GM23338 (cell line): ENCODE results near the gene SNX3. TPM values are rescaled to one million over a fixed set of nuclear protein-coding genes. Genes with fewer than 3 reads are reported as not detected.

Source experiments
- ATAC-seq: fragments of 200-7000 bp; cut with Tn5 transposase; 3 replicates; pipeline ENCODE4 v1.9.1; 2020
- DNase-seq: peaks from one replicate; pipeline ENCODE4 v3.0.0-alpha.2; 2015; ENCODE audit warnings: low spot score
- H2AFZ ChIP-seq: fragments of 200-600 bp; sonication (generic); 2 replicates; pipeline ENCODE4 v1.8.0; 2016; ENCODE audit warnings: antibody characterized with exemption, mild to moderate bottlenecking, moderate library complexity
- H3F3A ChIP-seq: fragments of 200-600 bp; sonication (generic); replicated peaks from 2 replicates; pipeline ENCODE4 v1.8.0; 2017; ENCODE audit warnings: antibody characterized with exemption, mixed run types, low read depth
- H3K27ac ChIP-seq: fragments of 200-600 bp; sonication (generic); 2 replicates; pipeline ENCODE4 v1.6.1; 2016; ENCODE audit warnings: low read depth
- H3K27me3 ChIP-seq: fragments of 200-600 bp; sonication (generic); 2 replicates; pipeline ENCODE4 v1.8.0; 2016; ENCODE audit warnings: mild to moderate bottlenecking, mixed run types, moderate library complexity; ENCODE audit not compliant: insufficient read depth
- H3K36me3 ChIP-seq: fragments of 200-600 bp; sonication (generic); 2 replicates; pipeline ENCODE4 v1.8.0; 2016; ENCODE audit warnings: mild to moderate bottlenecking; ENCODE audit not compliant: insufficient read depth
- H3K4me1 ChIP-seq: fragments of 200-600 bp; sonication (generic); 2 replicates; pipeline ENCODE4 v1.8.0; 2016; ENCODE audit warnings: mild to moderate bottlenecking, moderate library complexity; ENCODE audit not compliant: insufficient read depth
- H3K4me2 ChIP-seq: fragments of 200-600 bp; sonication (generic); 2 replicates; pipeline ENCODE4 v1.7.1; 2017; ENCODE audit warnings: mixed run types
- H3K4me3 ChIP-seq: fragments of 200-600 bp; sonication (generic); 2 replicates; pipeline ENCODE4 v1.6.1; 2016; ENCODE audit warnings: mixed run types
- H3K79me2 ChIP-seq: fragments of 200-600 bp; sonication (generic); replicated peaks from 2 replicates; pipeline ENCODE4 v1.8.0; 2017; ENCODE audit warnings: mild to moderate bottlenecking; ENCODE audit not compliant: insufficient read depth
- H3K9me2 ChIP-seq: fragments of 200-600 bp; sonication (generic); 2 replicates; pipeline ENCODE4 v1.8.0; 2017; ENCODE audit not compliant: insufficient read depth
- H4K20me1 ChIP-seq: fragments of 200-600 bp; sonication (generic); replicated peaks from 2 replicates; pipeline ENCODE4 v1.8.0; 2017; ENCODE audit warnings: mild to moderate bottlenecking; ENCODE audit not compliant: insufficient read depth
- H3K27ac Mint-ChIP-seq: 2 replicates; pipeline ENCODE4 v1.8.0; 2020; ENCODE audit warnings: inconsistent platforms, mild to moderate bottlenecking, moderate library complexity, mixed read lengths
- H3K27me3 Mint-ChIP-seq: 3 replicates; pipeline ENCODE4 v1.8.0; 2022; ENCODE audit warnings: low read depth, mild to moderate bottlenecking, moderate library complexity, mixed read lengths, inconsistent platforms; ENCODE audit not compliant: insufficient read depth, poor library complexity
- H3K36me3 Mint-ChIP-seq: 3 replicates; pipeline ENCODE4 v1.8.0; 2021; ENCODE audit warnings: low read depth, mild to moderate bottlenecking, inconsistent platforms, moderate library complexity, mixed read lengths
- H3K4me1 Mint-ChIP-seq: 3 replicates; pipeline ENCODE4 v1.8.0; 2020; ENCODE audit warnings: mild to moderate bottlenecking, inconsistent platforms, mixed read lengths
- H3K4me3 Mint-ChIP-seq: 3 replicates; pipeline ENCODE4 v1.8.0; 2021; ENCODE audit warnings: moderate library complexity, mild to moderate bottlenecking, inconsistent platforms, mixed read lengths
- H3K9me3 Mint-ChIP-seq: 3 replicates; pipeline ENCODE4 v1.8.0; 2020; ENCODE audit warnings: moderate library complexity, mild to moderate bottlenecking, inconsistent platforms, mixed read lengths
- CREB1 ChIP-seq: fragments of 250-450 bp; sonication (Bioruptor Pico); IDR thresholded peaks from 2 replicates; pipeline ENCODE4 v1.5.0; 2020; ENCODE audit warnings: low read depth, mild to moderate bottlenecking, moderate library complexity
- CTCF ChIP-seq, 2 experiments: fragments of 200-600 bp in 1 of 2; sonication (generic) in 1 of 2; conservative IDR thresholded peaks; 2 replicates each; pipeline versions ENCODE4 v1.5.1 to v1.6.1; 2016 to 2017; ENCODE audit warnings: antibody characterized with exemption in 2 of 2, low read depth in 2 of 2, mild to moderate bottlenecking in 2 of 2, moderate library complexity in 1 of 2
- ETS1 ChIP-seq: IDR thresholded peaks from 2 replicates; pipeline ENCODE4 v1.6.1; 2016; ENCODE audit warnings: antibody characterized with exemption
- EZH2 ChIP-seq: fragments of 200-600 bp; sonication (generic); IDR thresholded peaks from one replicate; pipeline ENCODE4 v1.8.0; 2017; ENCODE audit warnings: antibody characterized with exemption, mild to moderate bottlenecking, low read depth; ENCODE audit not compliant: unreplicated experiment
- EZH2phosphoT487 ChIP-seq: fragments of 200-600 bp; sonication (generic); IDR thresholded peaks from one replicate; pipeline ENCODE4 v1.8.1; 2018; ENCODE audit warnings: antibody characterized with exemption; ENCODE audit not compliant: unreplicated experiment
- JUNB ChIP-seq: IDR thresholded peaks from one replicate; pipeline ENCODE4 v1.6.1; 2016; ENCODE audit warnings: antibody characterized with exemption; ENCODE audit not compliant: unreplicated experiment
- NANOG ChIP-seq: IDR thresholded peaks from 2 replicates; pipeline ENCODE4 v1.6.1; 2016; ENCODE audit warnings: antibody characterized with exemption, borderline replicate concordance
- POLR2AphosphoS5 ChIP-seq: IDR thresholded peaks from 2 replicates; pipeline ENCODE4 v1.6.1; 2016; ENCODE audit warnings: antibody characterized with exemption, low read depth
- STAT1 ChIP-seq: IDR thresholded peaks from one replicate; pipeline ENCODE4 v1.6.1; 2016; ENCODE audit warnings: antibody characterized with exemption; ENCODE audit not compliant: unreplicated experiment
- ZNF114 ChIP-seq: fragments of 250-450 bp; sonication (Bioruptor Pico); IDR thresholded peaks from 2 replicates; pipeline ENCODE4 v1.5.0; 2020; ENCODE audit warnings: mild to moderate bottlenecking, moderate library complexity
- ZNF331 ChIP-seq: fragments of 250-450 bp; sonication (Bioruptor Pico); IDR thresholded peaks from 2 replicates; pipeline ENCODE4 v1.5.0; 2020; ENCODE audit warnings: low read depth, mild to moderate bottlenecking, moderate library complexity
- ZNF462 ChIP-seq: fragments of 250-450 bp; sonication (Bioruptor Pico); IDR thresholded peaks from 2 replicates; pipeline ENCODE4 v1.5.0; 2020; ENCODE audit warnings: mild to moderate bottlenecking, moderate library complexity
- polyA plus RNA-seq: library from polyadenylated mRNA; unstranded; fragments of >200 nt; fragmentation: Nextera tagmentation; extraction: Ambion mirVana; gene quantifications from 2 replicates; pipeline ENCODE4 v1.2.1, GENCODE V29; 2016
- total RNA-seq: library from RNA; depleted of rRNA; stranded (reverse); fragments of >200 nt; shearing (Covaris generic); gene quantifications from 2 replicates; pipeline ENCODE4 v1.2.3, GENCODE V29; 2014

SNX3 gene
- total and polyA plus RNA-seq, 2 experiments from 2014 or later, result 87.2 to 123 TPM

- TF ChIP-seq ETS1 (no peak), JUNB (no peak)
Measured at GRCh38 chr6:108263371-108263770, 2.5 kb upstream of the SNX3 start (continued).

- Mint-ChIP-seq H3K36me3 (no peaks in the 10 kb centered on the region), H3K27ac (no peak overlapping the region), H3K27me3 (no peaks in the 10 kb centered on the region), H3K4me1 (no peaks in the 10 kb centered on the region; the same call in 2 of the 3 replicates), H3K9me3 (no peaks in the 10 kb centered on the region), H3K4me3 (peak overlapping the region; percentile 85)
- peak overlapping the region; percentile 98 for H3K4me3 ChIP-seq
- no peaks in the 10 kb centered on the region for H3K9me2 ChIP-seq
- H3K79me2 ChIP-seq, result peaks cover 47% of the 10 kb centered on the region
- H3K36me3 ChIP-seq, result no peaks in the 10 kb centered on the region
- peak; percentile 47 for ATAC-seq
- H3K27ac ChIP-seq, result peak overlapping the region; percentile 80
- H2AFZ ChIP-seq, result peak overlapping the region; percentile 98
- peaks cover 2% of the 10 kb centered on the region; the same call in 1 of the 2 replicates for H3F3A ChIP-seq
- H4K20me1 ChIP-seq, result 0 out of 2 replicates have a peak, but pooled peaks cover 7% of the 10 kb centered on the region
- peaks cover 10% of the 10 kb centered on the region for H3K4me1 ChIP-seq
- DNase-seq, result peak; percentile 69
- peak overlapping the region; percentile 85 for H3K4me2 ChIP-seq
- H3K27me3 ChIP-seq, result no peaks in the 10 kb centered on the region
- TF ChIP-seq CREB1 (CRISPR knock-in tag) (no peak), NANOG (no peak), EZH2 (no peak), ZNF331 (CRISPR knock-in tag) (no peak), POLR2AphosphoS5 (no peak), ZNF462 (no peak), ETS1 (no peak), STAT1 (no peak), ZNF114 (CRISPR knock-in tag) (no peak), CTCF (conservative IDR thresholded peaks at IDR 0.05; ENCODE audit: low read depth in 2 of 2) (no peak), EZH2phosphoT487 (no peak)
Measured at GRCh38 chr6:108260126-108260808, 573 bp downstream of the SNX3 start.
